Suprapubic skin (tissue), 4 donors: ENCODE measurements around the gene CCM2L. TPM values are rescaled to one million over a fixed set of nuclear protein-coding genes. Genes with fewer than 3 reads are reported as not detected.
A peak's percentile ranks its signal among the peaks of the same experiment; 100 is the strongest.

Experiments
- DNase-seq, 2 donors: peaks; one replicate each; pipeline ENCODE4 v3.0.0-alpha.2; 2019; ENCODE audit warnings: low spot score in 2 of 2
- H3K27ac ChIP-seq: fragments of 200-600 bp; sonication (generic); one replicate; pipeline ENCODE4 v1.5.1; 2019
- H3K27me3 ChIP-seq: fragments of 200-600 bp; sonication (generic); one replicate; pipeline ENCODE4 v1.5.1; 2019
- H3K36me3 ChIP-seq: fragments of 200-600 bp; sonication (generic); one replicate; pipeline ENCODE4 v1.5.1; 2019
- H3K4me1 ChIP-seq: fragments of 200-600 bp; sonication (generic); one replicate; pipeline ENCODE4 v1.5.1; 2019
- H3K4me3 ChIP-seq: fragments of 200-600 bp; sonication (generic); one replicate; pipeline ENCODE4 v1.5.1; 2019; ENCODE audit warnings: mild to moderate bottlenecking
- H3K9me3 ChIP-seq: fragments of 200-600 bp; sonication (generic); one replicate; pipeline ENCODE4 v1.5.1; 2019
- EP300 ChIP-seq: sonication (generic); formaldehyde crosslinking; IDR thresholded peaks from one replicate; pipeline ENCODE4 v1.6.1; 2017; ENCODE audit warnings: antibody characterized with exemption
- POLR2A ChIP-seq, 2 donors: fragments of 450-650 bp; IDR thresholded peaks; one replicate each; pipeline ENCODE4 v1.6.1; 2017; ENCODE audit warnings: antibody characterized with exemption in 2 of 2, mild to moderate bottlenecking in 2 of 2, moderate library complexity in 2 of 2
- POLR2AphosphoS5 ChIP-seq, 3 donors: sonication (generic); formaldehyde crosslinking; IDR thresholded peaks; one replicate each; pipeline ENCODE4 v1.6.1; 2017; ENCODE audit warnings: antibody characterized with exemption in 3 of 3
- WGBS: methylation state at CpG from one replicate; pipeline ENCODE4 v1.1.5; 2018; 5-methylcytosine and 5-hydroxymethylcytosine counted together
- total RNA-seq, 4 donors: library from RNA; depleted of rRNA; stranded (reverse); fragments of >200 nt; gene quantifications; one replicate each; pipeline ENCODE4 v1.1.0, GENCODE V29; 2016
- TF ChIP-seq, protein P1 (sequence below), 2 donors: fragments of 200-600 bp in 1 of 2; fragments of 450-650 bp in 1 of 2; sonication (generic) in 1 of 2; IDR thresholded peaks; one replicate each; pipeline ENCODE4 v1.5.1; 2016 to 2019; ENCODE audit warnings: antibody characterized with exemption in 2 of 2, mild to moderate bottlenecking in 1 of 2, moderate library complexity in 1 of 2

CCM2L gene
- total RNA-seq, 4 donors from 2014 or later: 0.62 to 3.4 (median 1.4) TPM

- WGBS: 91% methylated on average over 5 of the region's 5 CpGs
- H3K4me1 ChIP-seq: no peaks in the 10 kb centered on the region
- peaks cover 14% of the 10 kb centered on the region for H3K27me3 ChIP-seq
- H3K9me3 ChIP-seq: no peaks in the 10 kb centered on the region
- H3K4me3 ChIP-seq: no peak overlapping the region
- no peaks in the 10 kb centered on the region for H3K36me3 ChIP-seq
- no peak overlapping the region for H3K27ac ChIP-seq
- no peak for DNase-seq
- TF ChIP-seq EP300: no peak
- no peak for TF ChIP-seq POLR2AphosphoS5 (IDR thresholded peaks at IDR 0.05)
- TF ChIP-seq, protein P1, sequence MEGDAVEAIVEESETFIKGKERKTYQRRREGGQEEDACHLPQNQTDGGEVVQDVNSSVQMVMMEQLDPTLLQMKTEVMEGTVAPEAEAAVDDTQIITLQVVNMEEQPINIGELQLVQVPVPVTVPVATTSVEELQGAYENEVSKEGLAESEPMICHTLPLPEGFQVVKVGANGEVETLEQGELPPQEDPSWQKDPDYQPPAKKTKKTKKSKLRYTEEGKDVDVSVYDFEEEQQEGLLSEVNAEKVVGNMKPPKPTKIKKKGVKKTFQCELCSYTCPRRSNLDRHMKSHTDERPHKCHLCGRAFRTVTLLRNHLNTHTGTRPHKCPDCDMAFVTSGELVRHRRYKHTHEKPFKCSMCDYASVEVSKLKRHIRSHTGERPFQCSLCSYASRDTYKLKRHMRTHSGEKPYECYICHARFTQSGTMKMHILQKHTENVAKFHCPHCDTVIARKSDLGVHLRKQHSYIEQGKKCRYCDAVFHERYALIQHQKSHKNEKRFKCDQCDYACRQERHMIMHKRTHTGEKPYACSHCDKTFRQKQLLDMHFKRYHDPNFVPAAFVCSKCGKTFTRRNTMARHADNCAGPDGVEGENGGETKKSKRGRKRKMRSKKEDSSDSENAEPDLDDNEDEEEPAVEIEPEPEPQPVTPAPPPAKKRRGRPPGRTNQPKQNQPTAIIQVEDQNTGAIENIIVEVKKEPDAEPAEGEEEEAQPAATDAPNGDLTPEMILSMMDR (IDR thresholded peaks at IDR 0.05): no peak
- TF ChIP-seq POLR2A (IDR thresholded peaks at IDR 0.05): no peak
These were observed 4.2 kb upstream of the CCM2L start for GRCh38 chr20:32006053-32006452.

GRCh38 chr20:32006841-32007786 lies 3.1 kb upstream of the CCM2L start:
- Histone ChIP-seq H3K36me3 (no peaks in the 10 kb centered on the region), H3K27ac (no peak overlapping the region), H3K9me3 (no peaks in the 10 kb centered on the region), H3K27me3 (peaks cover 21% of the 10 kb centered on the region), H3K4me1 (no peaks in the 10 kb centered on the region), H3K4me3 (no peak overlapping the region)
- TF ChIP-seq EP300 (no peak), POLR2AphosphoS5 (IDR thresholded peaks at IDR 0.05) (no peak), POLR2A (IDR thresholded peaks at IDR 0.05) (no peak)
- TF ChIP-seq, protein P1 (IDR thresholded peaks at IDR 0.05): no peak
- no peak for DNase-seq
- WGBS: 57% methylated on average over 8 of the region's 8 CpGs

GRCh38 chr20:32007787-32008616 lies 2.2 kb upstream of the CCM2L start:
- DNase-seq: no peak
- no peak for TF ChIP-seq POLR2A (IDR thresholded peaks at IDR 0.05)
- TF ChIP-seq, protein P1 (IDR thresholded peaks at IDR 0.05): no peak
- TF ChIP-seq POLR2AphosphoS5 (IDR thresholded peaks at IDR 0.05): no peak
- TF ChIP-seq EP300: no peak
- WGBS: 68% methylated on average over 7 of the region's 10 CpGs

GRCh38 chr20:32009564-32009963 lies 674 bp upstream of the CCM2L start:
- no peak for TF ChIP-seq EP300
- TF ChIP-seq POLR2A (IDR thresholded peaks at IDR 0.05): no peak
- TF ChIP-seq, protein P1 (IDR thresholded peaks at IDR 0.05): no peak
- TF ChIP-seq POLR2AphosphoS5 (IDR thresholded peaks at IDR 0.05): no peak
- Histone ChIP-seq H3K4me3 (no peak overlapping the region), H3K4me1 (no peaks in the 10 kb centered on the region), H3K9me3 (no peaks in the 10 kb centered on the region), H3K27ac (no peak overlapping the region), H3K27me3 (peaks cover 35% of the 10 kb centered on the region), H3K36me3 (no peaks in the 10 kb centered on the region)
- 86% methylated on average over 7 of the region's 7 CpGs for WGBS
- no peak for DNase-seq

More at GRCh38 chr20:32007787-32008616, 2.2 kb upstream of the CCM2L start:
- peaks cover 26% of the 10 kb centered on the region for H3K27me3 ChIP-seq
- no peaks in the 10 kb centered on the region for H3K9me3 ChIP-seq
- H3K4me3 ChIP-seq: no peak overlapping the region
- no peaks in the 10 kb centered on the region for H3K4me1 ChIP-seq
- peak overlapping the region; percentile 20 for H3K27ac ChIP-seq
- H3K36me3 ChIP-seq: no peaks in the 10 kb centered on the region
